Measurements from ENCODE around the gene SERINC3. TPM values are rescaled to one million over a fixed set of nuclear protein-coding genes. Genes with fewer than 3 reads are reported as not detected.

SERINC3 gene
- total RNA-seq, 1 donor from 2014 or later = 49.6 TPM

DNA sequence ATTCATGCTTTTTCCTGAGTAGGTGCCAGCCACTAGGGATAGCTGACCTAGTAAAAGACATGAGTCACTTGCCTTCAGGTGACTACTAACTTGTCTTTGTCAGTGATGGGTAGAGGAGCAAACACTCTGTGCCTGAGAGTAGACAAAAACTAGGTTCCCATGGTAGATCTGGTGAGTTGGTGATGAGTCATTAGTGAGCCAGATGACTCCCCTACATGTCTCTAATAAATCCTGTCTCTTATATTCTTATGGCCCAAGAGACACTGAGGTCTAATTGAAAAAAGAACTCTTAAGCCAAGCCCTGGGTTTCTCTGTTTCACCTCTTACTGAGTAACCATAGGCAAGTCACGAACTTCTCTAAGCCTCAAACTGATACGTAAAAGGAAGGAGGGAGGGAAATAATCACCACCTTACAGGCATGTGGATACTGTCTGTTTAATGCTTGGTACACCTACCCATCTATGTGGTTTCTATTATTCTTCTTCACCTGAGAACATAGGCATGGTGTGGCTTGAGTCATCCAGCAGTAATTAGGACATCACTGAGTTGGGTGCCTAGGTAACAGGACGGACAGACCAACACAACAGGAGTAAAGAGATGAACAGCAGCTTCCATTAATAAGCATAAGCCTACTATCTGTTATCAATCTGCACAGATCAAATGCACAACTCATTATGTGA, 25.9 kb downstream of the SERINC3 start:
- no peaks in the 10 kb centered on the region for H3K27me3 Mint-ChIP-seq
- H3K27ac Mint-ChIP-seq = peak overlapping the region; percentile 29
- DNase-seq = no peak
- no peak overlapping the region for H3K4me3 Mint-ChIP-seq
- peaks cover 65% of the 10 kb centered on the region for H3K36me3 Mint-ChIP-seq (ENCODE audit: low read depth)
- peaks cover 26% of the 10 kb centered on the region for H3K4me1 Mint-ChIP-seq
- intact Hi-C loops (cut with micrococcal nuclease) = no loop called here
- H3K9me3 Mint-ChIP-seq = no peaks in the 10 kb centered on the region

DNA sequence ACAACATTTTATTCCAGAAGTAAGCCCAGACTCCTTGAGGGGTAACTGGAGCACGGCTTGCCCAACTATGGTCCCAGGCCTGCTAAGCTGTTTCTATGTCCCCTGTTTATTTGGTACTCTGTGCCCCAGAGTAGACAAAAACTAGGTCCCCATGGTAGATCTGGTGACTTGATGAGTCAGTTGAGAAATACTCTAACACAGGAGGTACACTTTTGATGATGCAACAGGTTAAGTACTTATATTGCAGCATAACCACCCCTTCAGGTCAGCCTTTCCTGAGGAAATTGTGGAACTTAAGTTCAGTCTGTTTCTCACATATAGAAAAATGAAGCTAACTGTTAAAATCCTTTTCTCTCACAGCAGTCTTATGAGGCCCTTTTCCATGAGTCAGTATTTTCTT, 26.6 kb downstream of the SERINC3 start:
- intact Hi-C loops (cut with micrococcal nuclease) = no loop called here
- Mint-ChIP-seq H3K27me3 (no peaks in the 10 kb centered on the region), H3K9me3 (no peaks in the 10 kb centered on the region), H3K4me1 (peaks cover 28% of the 10 kb centered on the region), H3K4me3 (no peak overlapping the region), H3K27ac (peak overlapping the region; percentile 21), H3K36me3 (ENCODE audit: low read depth) (peaks cover 65% of the 10 kb centered on the region)
- no peak for DNase-seq

DNA sequence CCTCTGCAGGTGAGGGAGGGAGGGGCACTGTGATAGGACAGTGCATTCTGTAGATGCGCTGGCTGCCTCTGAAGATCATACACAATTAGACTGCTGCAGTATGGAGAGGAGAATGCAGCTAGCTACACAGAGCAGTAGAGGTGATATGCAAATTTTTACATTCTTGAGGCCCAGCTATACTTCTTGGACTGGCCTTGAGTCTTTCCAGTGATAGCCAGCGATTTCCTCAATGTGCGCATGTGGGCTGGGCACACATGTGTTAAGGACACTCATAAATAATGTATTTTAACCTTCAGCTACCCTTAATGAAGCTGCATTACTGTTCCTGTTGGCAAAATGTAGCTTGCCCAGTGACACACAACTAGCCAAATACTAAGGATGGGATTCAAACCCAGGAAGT, 27.2 kb downstream of the SERINC3 start:
- H3K9me3 Mint-ChIP-seq = no peaks in the 10 kb centered on the region
- H3K4me1 Mint-ChIP-seq = peaks cover 29% of the 10 kb centered on the region
- H3K27me3 Mint-ChIP-seq = no peaks in the 10 kb centered on the region
- peaks cover 68% of the 10 kb centered on the region for H3K36me3 Mint-ChIP-seq (ENCODE audit: low read depth)
- H3K4me3 Mint-ChIP-seq = no peak overlapping the region
- intact Hi-C loops (cut with micrococcal nuclease) = no loop called here
- H3K27ac Mint-ChIP-seq = peak overlapping the region; percentile 18
- no peak for DNase-seq

DNA sequence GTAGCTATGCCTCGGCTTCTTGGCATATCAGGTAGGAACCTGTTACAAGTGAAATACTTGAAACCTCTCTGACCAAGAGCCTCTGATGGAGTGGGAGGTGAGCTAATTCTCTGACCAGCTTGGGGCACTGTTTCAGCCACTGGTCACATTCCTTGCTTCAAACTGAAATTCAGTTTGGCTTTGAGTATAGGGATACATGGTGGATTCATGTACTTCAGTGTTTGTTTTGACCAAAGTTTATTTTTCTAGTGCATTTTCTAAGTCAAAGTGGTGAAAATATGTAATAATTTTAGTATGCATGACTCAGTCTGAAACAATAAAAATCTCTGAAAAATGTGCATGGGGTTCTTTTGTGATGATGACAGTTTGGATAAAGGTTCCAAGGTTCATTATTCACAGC, 27.6 kb downstream of the SERINC3 start:
- DNase-seq = no peak
- no peaks in the 10 kb centered on the region for H3K9me3 Mint-ChIP-seq
- H3K27me3 Mint-ChIP-seq = no peaks in the 10 kb centered on the region
- intact Hi-C loops (cut with micrococcal nuclease) = no loop called here
- no peak overlapping the region for H3K4me3 Mint-ChIP-seq
- H3K36me3 Mint-ChIP-seq (ENCODE audit: low read depth) = peaks cover 72% of the 10 kb centered on the region
- peak overlapping the region; percentile 18 for H3K27ac Mint-ChIP-seq
- H3K4me1 Mint-ChIP-seq = peaks cover 29% of the 10 kb centered on the region

DNA sequence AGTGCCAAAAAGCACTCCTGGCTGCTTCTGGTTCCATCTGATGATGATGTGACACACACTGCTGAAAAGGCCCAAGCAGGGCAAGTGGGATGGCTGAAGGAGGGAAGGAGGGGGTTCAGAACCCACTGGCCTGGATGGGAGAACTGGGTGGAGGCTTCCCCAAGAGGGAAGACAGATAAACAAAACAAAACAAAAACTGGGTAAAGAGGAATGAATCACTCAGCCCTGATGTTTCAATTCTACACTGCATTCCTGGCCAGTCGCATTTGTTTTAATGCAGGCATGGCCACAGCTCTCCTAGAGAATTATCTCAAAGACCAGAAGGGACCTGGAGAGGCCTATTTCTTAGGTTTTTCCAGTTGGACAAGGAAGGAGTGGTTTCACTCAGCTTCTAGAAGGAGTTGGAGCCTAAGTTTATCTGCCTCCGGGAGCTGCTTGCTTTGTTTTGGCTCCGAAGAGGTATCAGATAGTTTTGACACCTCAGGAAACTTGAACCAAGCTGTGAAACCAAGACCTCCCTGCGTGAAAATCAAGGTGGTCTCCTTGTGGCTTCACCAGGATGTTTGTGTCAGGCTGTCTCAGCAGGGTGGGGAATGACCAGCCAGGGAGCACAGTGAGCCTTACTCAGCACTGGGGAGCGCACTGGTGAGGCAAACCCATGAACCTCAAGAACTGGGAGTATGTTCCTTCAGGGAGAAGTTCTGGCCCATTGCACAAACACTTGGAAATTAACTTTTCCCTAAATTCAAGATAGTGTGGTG, 30.1 kb downstream of the SERINC3 start:
- peaks cover 64% of the 10 kb centered on the region for H3K36me3 Mint-ChIP-seq (ENCODE audit: low read depth)
- H3K4me1 Mint-ChIP-seq = peaks cover 22% of the 10 kb centered on the region
- H3K4me3 Mint-ChIP-seq = no peak overlapping the region
- DNase-seq = no peak
- intact Hi-C loops (cut with micrococcal nuclease) = no loop called here
- H3K9me3 Mint-ChIP-seq = no peaks in the 10 kb centered on the region
- H3K27ac Mint-ChIP-seq = peak overlapping the region; percentile 72
- H3K27me3 Mint-ChIP-seq = no peaks in the 10 kb centered on the region

DNA sequence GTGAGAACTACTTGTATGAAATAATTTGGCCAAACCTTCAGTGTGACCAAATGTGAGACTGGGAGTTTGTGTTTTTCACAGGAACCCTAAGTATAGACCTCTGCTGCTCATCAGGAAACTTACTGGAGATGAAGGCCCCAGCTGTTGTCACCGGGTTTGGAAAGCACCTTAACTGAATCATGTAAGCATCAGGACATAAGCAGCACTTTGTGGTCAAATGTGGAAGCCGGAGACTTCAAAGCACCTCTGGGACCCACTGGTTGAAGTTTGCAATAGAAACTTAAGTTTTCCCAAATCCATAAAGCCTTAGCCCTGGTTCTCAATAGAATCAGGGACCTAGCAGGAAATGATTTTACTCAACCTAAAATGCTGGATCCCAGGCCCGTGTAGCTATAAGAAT, 31.9 kb downstream of the SERINC3 start:
- Mint-ChIP-seq H3K4me1 (peaks cover 12% of the 10 kb centered on the region), H3K27me3 (no peaks in the 10 kb centered on the region), H3K36me3 (ENCODE audit: low read depth) (peaks cover 60% of the 10 kb centered on the region), H3K4me3 (no peak overlapping the region), H3K9me3 (no peaks in the 10 kb centered on the region), H3K27ac (peak overlapping the region; percentile 47)
- intact Hi-C loops (cut with micrococcal nuclease) = no loop called here
- DNase-seq = no peak

DNA sequence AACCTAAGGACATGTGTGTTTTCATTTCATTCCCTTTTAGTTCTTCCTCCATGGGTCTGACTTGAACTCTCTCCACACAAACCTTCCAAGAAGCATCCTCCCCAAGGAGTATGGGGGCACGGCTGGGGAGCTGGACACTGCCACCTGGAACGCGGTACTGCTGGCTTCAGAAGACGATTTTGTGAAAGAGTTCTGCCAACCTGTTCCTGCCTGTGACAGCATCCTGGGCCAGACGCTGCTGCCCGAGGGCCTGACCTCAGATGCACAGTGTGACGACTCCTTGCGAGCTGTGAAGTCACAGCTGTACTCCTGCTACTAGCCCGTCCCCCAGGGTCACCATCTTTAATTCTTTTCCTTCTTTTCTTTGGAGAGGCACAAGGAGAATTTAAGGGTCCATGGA, 32.6 kb downstream of the SERINC3 start:
- no peaks in the 10 kb centered on the region for H3K27me3 Mint-ChIP-seq
- no peak for DNase-seq
- no peaks in the 10 kb centered on the region for H3K9me3 Mint-ChIP-seq
- peaks cover 12% of the 10 kb centered on the region for H3K4me1 Mint-ChIP-seq
- peaks cover 56% of the 10 kb centered on the region for H3K36me3 Mint-ChIP-seq (ENCODE audit: low read depth)
- no peak overlapping the region for H3K4me3 Mint-ChIP-seq
- intact Hi-C loops (cut with micrococcal nuclease) = no loop called here
- H3K27ac Mint-ChIP-seq = no peak overlapping the region

DNA sequence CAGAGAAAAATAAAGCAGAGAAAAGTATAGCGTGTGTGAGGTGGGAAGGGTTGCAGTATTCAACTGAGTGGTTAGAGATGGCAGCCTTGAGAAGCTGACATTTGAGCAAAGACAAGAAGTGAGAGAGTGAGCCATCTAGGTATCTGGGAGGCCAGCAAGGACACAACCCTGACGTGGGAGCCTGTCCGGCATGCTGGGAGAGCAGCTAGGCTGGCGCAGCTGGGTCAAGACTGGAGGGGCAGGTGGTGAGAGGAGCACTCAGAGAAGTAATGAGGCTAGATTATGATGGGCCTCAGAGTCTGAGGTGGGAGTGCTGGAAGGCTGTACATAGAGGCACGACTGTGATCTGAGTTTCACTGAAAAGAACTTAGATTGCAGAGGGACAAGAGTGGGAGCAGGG, 33.3 kb downstream of the SERINC3 start:
- H3K36me3 Mint-ChIP-seq (ENCODE audit: low read depth) = peaks cover 54% of the 10 kb centered on the region
- no peaks in the 10 kb centered on the region for H3K27me3 Mint-ChIP-seq
- H3K9me3 Mint-ChIP-seq = no peaks in the 10 kb centered on the region
- intact Hi-C loops (cut with micrococcal nuclease) = no loop called here
- peaks cover 12% of the 10 kb centered on the region for H3K4me1 Mint-ChIP-seq
- no peak overlapping the region for H3K4me3 Mint-ChIP-seq
- DNase-seq = no peak
- no peak overlapping the region for H3K27ac Mint-ChIP-seq

DNA sequence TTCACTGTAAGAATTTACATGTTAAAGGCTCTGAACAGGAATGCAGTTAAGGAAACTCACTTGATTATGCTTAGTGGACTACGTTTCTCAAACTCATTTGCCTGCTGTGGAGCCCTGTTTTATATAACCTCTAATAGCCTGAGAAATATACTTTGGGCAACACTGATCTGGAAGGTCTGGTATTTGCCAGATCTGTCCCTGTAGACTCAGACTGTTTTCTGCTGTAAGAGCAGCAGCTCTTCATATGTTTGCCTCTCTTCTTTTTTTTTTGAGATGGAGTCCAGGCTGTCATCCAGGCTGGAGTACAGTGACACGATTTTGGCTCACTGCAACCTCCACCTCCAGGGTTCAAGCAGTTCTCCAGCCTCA, 36.1 kb downstream of the SERINC3 start:
- peaks cover 6% of the 10 kb centered on the region for H3K4me1 Mint-ChIP-seq
- peaks cover 49% of the 10 kb centered on the region for H3K36me3 Mint-ChIP-seq (ENCODE audit: low read depth)
- intact Hi-C loops (cut with micrococcal nuclease) = no loop called here
- H3K27me3 Mint-ChIP-seq = no peaks in the 10 kb centered on the region
- no peak overlapping the region for H3K4me3 Mint-ChIP-seq
- no peak overlapping the region for H3K27ac Mint-ChIP-seq
- DNase-seq = no peak
- no peaks in the 10 kb centered on the region for H3K9me3 Mint-ChIP-seq

DNA sequence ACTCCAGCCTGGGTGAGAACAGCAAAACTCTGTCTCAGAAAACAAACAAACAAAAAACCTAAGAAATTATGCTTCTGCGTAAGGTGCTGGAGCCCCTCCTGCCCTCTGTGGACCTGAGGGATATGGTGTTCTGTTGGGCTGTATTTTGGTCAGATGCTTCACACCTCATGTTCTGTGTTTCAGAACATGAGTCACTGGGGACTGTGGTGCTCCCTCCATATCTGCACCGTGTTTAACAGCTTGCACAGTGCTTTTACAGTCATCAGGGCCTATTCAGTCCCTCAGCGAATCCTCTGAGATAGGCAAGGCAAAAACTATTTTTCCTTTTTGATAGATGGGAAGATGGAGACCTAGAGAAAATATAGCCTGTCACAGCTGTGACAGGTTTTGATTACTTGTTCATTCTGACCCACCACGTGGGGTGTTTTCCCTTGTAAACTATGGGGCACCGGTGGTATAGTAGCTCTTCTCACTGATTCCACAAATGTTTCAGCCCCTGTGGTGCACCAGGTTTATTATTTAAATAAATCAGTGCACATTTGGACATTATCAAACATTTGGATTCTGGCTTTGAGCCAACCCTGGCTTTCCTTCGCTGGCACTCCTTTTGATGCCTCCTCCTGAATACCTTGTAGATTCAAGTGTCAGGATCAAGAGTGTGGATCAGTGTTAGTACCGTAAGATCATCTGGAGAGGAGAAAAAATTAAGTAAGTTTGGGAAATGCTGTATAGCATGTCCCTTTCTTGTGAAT, 36.6 kb downstream of the SERINC3 start:
- Mint-ChIP-seq H3K36me3 (ENCODE audit: low read depth) (peaks cover 49% of the 10 kb centered on the region), H3K27me3 (no peaks in the 10 kb centered on the region), H3K4me3 (no peak overlapping the region), H3K9me3 (no peaks in the 10 kb centered on the region), H3K4me1 (peaks cover 4% of the 10 kb centered on the region), H3K27ac (no peak overlapping the region)
- intact Hi-C loops (cut with micrococcal nuclease) = no loop called here
- no peak for DNase-seq

DNA sequence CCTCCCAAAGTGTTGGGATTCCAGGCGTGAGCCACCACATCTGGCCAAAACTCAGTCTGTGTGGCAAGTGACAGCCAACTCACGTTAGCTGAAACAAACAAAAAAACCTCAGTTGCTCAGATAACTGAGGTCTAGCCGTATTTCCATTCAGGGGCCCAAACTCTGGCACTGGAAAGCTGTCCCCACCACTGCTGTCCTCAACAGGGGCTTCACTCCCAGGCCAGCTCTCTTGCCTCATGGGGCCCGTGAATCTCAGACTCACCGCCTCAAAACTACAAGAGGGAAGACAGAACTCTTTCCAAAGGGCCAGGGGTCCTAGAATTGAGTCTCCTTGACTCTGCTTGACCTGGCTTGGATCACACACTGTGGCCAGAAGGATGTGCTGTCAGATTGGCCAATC, 38.8 kb downstream of the SERINC3 start:
- intact Hi-C loops (cut with micrococcal nuclease) = no loop called here
- Mint-ChIP-seq H3K4me3 (no peak overlapping the region), H3K36me3 (ENCODE audit: low read depth) (peaks cover 33% of the 10 kb centered on the region)

DNA sequence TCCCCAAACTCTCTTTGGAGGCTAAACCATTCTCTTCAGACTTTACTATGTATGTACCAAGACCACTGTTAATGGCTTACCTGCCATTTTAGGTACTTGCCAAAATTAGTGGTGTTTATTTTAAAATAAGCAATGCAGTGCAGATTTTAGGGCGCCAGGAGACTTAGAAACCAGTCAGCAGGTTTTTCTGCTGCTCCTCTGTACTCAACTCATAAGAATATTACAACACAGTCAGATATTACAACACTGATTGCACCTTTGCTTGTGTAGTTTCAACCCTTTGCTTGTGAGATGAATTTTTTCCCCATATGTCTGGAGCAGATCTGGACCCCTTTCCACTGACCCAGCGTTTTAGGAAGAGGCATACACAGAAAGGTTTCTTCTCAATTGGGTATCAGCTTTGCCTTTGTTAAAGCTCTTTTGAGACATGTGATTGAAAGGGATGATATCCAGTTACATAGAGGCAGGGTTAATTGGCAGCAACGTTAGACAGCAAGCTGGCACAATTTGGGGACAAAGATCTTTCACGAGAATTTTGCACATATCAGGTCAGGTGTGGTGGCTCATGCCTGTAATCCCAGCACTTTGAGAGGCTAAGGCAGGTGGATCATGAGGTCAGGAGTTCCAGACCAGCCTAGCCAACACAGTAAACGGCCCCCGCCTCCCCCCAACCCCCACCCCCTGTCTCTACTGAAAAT, 40.0 kb downstream of the SERINC3 start:
- H3K4me3 Mint-ChIP-seq = no peak overlapping the region
- peaks cover 7% of the 10 kb centered on the region for H3K4me1 Mint-ChIP-seq
- DNase-seq = no peak
- peaks cover 33% of the 10 kb centered on the region for H3K36me3 Mint-ChIP-seq (ENCODE audit: low read depth)
- intact Hi-C loops (cut with micrococcal nuclease) = no loop called here
- no peaks in the 10 kb centered on the region for H3K9me3 Mint-ChIP-seq
- no peak overlapping the region for H3K27ac Mint-ChIP-seq
- H3K27me3 Mint-ChIP-seq = no peaks in the 10 kb centered on the region

More for the DNA sequence above, 38.8 kb downstream of the SERINC3 start:
- Mint-ChIP-seq H3K4me1 (peaks cover 2% of the 10 kb centered on the region), H3K27me3 (no peaks in the 10 kb centered on the region), H3K27ac (no peak overlapping the region), H3K9me3 (no peaks in the 10 kb centered on the region)
- DNase-seq = no peak

DNA sequence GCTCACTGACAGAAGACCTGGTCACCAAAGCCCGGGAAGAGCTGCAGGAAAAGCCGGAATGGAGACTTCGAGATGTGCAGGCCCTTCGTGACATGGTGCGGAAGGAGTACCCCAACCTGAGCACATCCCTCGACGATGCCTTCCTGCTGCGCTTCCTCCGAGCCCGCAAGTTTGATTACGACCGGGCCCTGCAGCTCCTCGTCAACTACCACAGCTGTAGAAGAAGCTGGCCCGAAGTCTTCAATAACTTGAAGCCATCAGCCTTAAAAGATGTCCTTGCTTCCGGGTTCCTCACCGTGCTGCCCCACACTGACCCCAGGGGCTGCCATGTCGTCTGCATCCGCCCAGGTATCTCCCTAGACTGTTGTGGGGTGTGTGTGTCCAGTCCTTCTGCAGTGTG, 41.8 kb downstream of the SERINC3 start:
- intact Hi-C loops (cut with micrococcal nuclease) = no loop called here
- H3K36me3 Mint-ChIP-seq (ENCODE audit: low read depth) = peaks cover 25% of the 10 kb centered on the region

DNA sequence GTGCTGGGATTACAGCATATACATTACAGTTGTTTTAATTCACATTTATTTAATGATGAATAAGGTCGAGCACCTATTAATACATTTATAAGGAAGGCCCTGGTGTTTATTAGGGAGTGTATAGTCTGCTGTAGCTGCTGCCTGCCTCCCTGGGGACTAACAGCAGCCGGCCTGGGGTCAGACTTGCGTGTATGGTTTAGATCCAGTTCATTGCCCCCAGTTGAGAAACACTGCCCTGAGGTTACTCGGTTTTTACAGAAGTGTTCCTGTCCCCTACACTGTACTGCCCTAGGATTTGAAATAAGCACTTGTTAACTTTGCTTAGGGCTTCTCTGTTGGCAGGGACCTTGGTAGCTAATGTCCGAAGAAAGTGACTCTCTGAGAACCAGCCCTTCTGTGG, 42.2 kb downstream of the SERINC3 start:
- no peak overlapping the region for H3K27ac Mint-ChIP-seq
- H3K4me3 Mint-ChIP-seq = no peak overlapping the region
- H3K27me3 Mint-ChIP-seq = no peaks in the 10 kb centered on the region
- peaks cover 24% of the 10 kb centered on the region for H3K36me3 Mint-ChIP-seq (ENCODE audit: low read depth)
- H3K4me1 Mint-ChIP-seq = peaks cover 12% of the 10 kb centered on the region
- intact Hi-C loops (cut with micrococcal nuclease) = loop anchor here (10.0 kb wide), 1 partner anchor 95 kb away; no protein-coding TSS in a partner anchor
- H3K9me3 Mint-ChIP-seq = no peaks in the 10 kb centered on the region
- DNase-seq = no peak

More for the DNA sequence above, 41.8 kb downstream of the SERINC3 start:
- Mint-ChIP-seq H3K9me3 (no peaks in the 10 kb centered on the region), H3K4me3 (no peak overlapping the region), H3K27ac (no peak overlapping the region), H3K4me1 (peaks cover 13% of the 10 kb centered on the region), H3K27me3 (no peaks in the 10 kb centered on the region)
- no peak for DNase-seq
